DLD1 (cell line): Measurements from ENCODE around the gene HADHA.

Experiments used
- in situ Hi-C: cut with HindIII; loops from 2 replicates; pipeline ENCODE4 v1.10.0; 2017; ENCODE audit warnings: low sequenced_read_pairs

Gene HADHA

GRCh38 chr2:26195040-26195984, 49.1 kb downstream of the HADHA start:
- in situ Hi-C loops, result no loop called here

- in situ Hi-C loops, result no loop called here
These were observed 50.7 kb downstream of the HADHA start for GRCh38 chr2:26193578-26194231.

GRCh38 chr2:26191316-26192159, 52.9 kb downstream of the HADHA start:
- in situ Hi-C loops, result no loop called here

- in situ Hi-C loops, result no loop called here
These were observed 54.1 kb downstream of the HADHA start for GRCh38 chr2:26190369-26190768.

GRCh38 chr2:26189751-26190150, 54.7 kb downstream of the HADHA start:
- in situ Hi-C loops, result no loop called here

- in situ Hi-C loops, result no loop called here
These were observed 55.3 kb downstream of the HADHA start for GRCh38 chr2:26189123-26189522.

- in situ Hi-C loops, result no loop called here
These were observed 56.8 kb downstream of the HADHA start for GRCh38 chr2:26187537-26188104.

GRCh38 chr2:26187114-26187513, 57.3 kb downstream of the HADHA start:
- in situ Hi-C loops, result no loop called here

GRCh38 chr2:26185954-26186770, 58.3 kb downstream of the HADHA start:
- in situ Hi-C loops, result no loop called here

- in situ Hi-C loops, result no loop called here
These were observed 59.0 kb downstream of the HADHA start for GRCh38 chr2:26185304-26185928.

- in situ Hi-C loops, result no loop called here
These were observed 59.7 kb downstream of the HADHA start for GRCh38 chr2:26184555-26185303.

GRCh38 chr2:26184121-26184520, 60.3 kb downstream of the HADHA start:
- in situ Hi-C loops, result no loop called here

- in situ Hi-C loops, result no loop called here
These were observed 61.4 kb downstream of the HADHA start for GRCh38 chr2:26182887-26183630.

GRCh38 chr2:26182441-26182840, 62.0 kb downstream of the HADHA start:
- in situ Hi-C loops, result no loop called here

GRCh38 chr2:26179446-26179913, 65.0 kb downstream of the HADHA start:
- in situ Hi-C loops, result no loop called here

GRCh38 chr2:26178746-26179436, 65.5 kb downstream of the HADHA start:
- in situ Hi-C loops, result no loop called here

GRCh38 chr2:26178246-26178645, 66.2 kb downstream of the HADHA start:
- in situ Hi-C loops, result no loop called here
